ENCODE measurements around the gene FAM240A.

GRCh38 chr3:46634856-46635255, 22.5 kb downstream of the FAM240A start:
- TF ChIP-seq ZFP3 (CRISPR knock-in tag; IDR thresholded peaks at IDR 0.05) (no peak), PATZ1 (CRISPR knock-in tag; IDR thresholded peaks at IDR 0.05; ENCODE audit: borderline replicate concordance) (no peak), ZFP30 (CRISPR knock-in tag; IDR thresholded peaks at IDR 0.05) (no peak)
